VCaP (cell line): ENCODE data around the gene CAMSAP2.

Experiments
- H3K27ac ChIP-seq: fragments of 450-650 bp; 2 replicates; pipeline ENCODE4 v1.5.1; 2017
- TF ChIP-seq, protein P1 (sequence below): fragments of 450-650 bp; conservative IDR thresholded peaks from 2 replicates; pipeline ENCODE4 v1.5.1; 2017; ENCODE audit warnings: mild to moderate bottlenecking, moderate library complexity

Gene CAMSAP2

DNA sequence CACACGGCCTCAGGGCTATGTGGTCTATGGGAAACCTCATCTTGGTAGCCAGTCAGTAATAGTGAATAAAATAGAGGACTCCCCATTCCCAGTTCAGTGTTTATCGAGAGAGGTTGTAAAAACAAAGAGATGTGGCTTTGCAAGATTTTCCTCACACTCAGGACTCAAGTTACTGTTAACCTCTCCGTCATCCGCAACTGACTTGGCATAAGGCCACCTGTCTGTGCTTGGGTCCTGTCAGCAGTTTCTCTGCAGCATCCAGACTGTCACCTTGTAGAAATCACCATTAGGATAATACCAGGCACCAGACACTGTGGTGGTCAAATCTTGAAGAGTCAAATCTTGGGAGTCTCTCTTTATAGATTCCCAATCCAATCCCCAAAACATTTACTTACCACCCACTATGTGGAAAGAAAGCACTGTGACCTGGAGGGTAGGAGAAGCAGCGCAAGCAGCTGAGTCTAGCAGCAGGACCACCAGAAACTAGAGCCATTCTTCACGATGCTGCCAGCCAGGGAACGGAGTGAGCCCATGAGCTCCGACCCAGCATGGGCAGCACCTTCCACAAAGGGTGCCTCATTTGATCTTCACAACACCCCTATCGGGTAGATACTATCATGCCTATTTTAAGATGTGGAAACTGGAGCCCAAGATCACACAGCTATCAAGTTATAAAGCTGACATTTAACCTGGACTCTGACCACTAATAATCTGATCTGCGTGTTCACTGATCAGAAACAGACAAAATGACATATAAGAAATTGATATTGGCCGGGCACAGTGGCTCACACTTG is 128.5 kb downstream of the CAMSAP2 start:
- H3K27ac ChIP-seq: 0 out of 2 replicates have a peak overlapping the region, but pooled peaks have one; percentile 4
- TF ChIP-seq, protein P1, sequence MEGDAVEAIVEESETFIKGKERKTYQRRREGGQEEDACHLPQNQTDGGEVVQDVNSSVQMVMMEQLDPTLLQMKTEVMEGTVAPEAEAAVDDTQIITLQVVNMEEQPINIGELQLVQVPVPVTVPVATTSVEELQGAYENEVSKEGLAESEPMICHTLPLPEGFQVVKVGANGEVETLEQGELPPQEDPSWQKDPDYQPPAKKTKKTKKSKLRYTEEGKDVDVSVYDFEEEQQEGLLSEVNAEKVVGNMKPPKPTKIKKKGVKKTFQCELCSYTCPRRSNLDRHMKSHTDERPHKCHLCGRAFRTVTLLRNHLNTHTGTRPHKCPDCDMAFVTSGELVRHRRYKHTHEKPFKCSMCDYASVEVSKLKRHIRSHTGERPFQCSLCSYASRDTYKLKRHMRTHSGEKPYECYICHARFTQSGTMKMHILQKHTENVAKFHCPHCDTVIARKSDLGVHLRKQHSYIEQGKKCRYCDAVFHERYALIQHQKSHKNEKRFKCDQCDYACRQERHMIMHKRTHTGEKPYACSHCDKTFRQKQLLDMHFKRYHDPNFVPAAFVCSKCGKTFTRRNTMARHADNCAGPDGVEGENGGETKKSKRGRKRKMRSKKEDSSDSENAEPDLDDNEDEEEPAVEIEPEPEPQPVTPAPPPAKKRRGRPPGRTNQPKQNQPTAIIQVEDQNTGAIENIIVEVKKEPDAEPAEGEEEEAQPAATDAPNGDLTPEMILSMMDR: no peak

DNA sequence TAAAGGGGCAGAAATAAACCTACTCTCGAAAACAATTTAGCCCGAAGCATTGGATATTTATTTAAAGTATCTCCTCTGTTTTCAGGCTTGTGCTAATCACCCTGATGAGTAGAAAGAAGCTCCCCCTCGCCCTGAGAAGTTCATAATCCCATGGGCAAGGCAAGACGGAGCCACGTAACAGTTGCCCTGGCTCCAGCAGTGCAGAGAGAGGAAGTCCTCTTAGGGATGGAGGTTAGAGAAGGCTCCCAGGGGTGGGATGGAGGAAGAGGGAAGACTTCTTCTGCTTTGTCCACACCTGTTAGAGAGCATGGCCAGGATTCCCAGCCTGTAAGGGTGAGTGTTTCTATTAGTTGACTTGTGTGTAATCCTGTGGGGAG is 130.7 kb downstream of the CAMSAP2 start:
- H3K27ac ChIP-seq: no peak overlapping the region
- TF ChIP-seq, protein P1: no peak

DNA sequence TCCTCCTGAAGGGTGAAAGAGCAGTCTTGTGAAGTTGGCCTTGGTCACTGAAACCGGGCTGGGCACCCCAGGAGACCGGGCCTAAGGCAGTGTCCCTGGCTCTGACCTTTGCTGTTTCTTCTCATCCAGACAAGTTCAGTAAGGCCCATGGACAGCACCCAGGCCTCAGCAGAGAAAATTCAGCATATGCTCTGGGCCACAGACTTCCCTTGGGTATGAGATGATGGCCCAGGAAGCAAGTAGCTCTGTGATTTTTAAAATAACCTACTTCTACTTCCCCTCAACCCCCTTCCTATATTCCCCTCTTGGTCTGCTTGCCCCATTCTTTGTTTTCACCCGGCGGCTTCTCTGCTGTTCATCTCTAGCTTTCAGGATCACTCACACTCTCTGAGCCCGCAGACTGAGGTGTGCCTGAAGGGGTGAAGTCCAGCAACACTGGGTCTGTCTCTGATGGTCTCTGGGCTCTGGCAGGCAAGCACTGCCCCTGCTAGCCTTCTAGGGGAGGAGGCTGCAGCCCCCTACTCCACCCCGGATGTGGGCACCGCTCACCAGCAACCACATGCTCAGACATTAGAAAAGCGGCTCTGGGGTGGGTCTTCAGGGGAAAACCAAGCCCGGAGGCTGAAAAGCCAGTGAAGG is 131.2 kb downstream of the CAMSAP2 start:
- TF ChIP-seq, protein P1: no peak
- no peak overlapping the region for H3K27ac ChIP-seq

DNA sequence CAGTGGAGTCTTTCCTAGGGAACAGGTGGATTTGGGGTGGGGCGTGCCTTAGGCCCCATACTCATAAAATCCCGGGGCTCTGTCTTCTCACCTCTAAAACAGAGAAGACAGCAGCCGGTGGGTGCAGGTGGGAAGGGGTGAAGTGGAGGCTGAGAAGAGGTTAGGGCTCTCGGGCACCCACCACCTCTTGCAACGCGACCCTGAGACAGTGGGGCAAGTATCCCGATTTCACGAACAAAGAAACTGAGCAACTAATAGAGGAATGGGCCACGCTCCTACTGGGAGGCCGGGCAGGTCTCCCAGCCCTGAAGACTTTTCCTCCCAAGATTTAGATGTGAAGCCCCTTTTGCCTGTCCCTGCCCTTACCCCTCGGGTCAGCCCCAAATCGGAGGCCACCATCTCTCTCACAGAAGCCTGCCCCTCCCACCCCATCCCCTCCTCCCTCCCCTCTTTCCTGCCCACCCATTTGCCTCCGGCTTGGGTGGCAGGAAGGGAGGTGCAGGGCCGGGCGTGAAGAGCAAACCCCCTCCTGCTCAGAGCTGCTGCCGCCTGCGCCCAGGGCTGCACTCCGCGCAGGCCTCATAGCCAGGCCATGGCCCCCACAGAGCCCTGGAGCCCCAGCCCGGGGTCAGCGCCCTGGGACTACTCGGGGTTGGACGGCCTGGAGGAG is 133.9 kb downstream of the CAMSAP2 start, which contains the start of gene GPR25:
TSS of gene GPR25 (plus strand) at position 536 of the 670 bp plus-strand sequence. CDS start at position 593, 57 bp downstream.
- TF ChIP-seq, protein P1: no peak

DNA sequence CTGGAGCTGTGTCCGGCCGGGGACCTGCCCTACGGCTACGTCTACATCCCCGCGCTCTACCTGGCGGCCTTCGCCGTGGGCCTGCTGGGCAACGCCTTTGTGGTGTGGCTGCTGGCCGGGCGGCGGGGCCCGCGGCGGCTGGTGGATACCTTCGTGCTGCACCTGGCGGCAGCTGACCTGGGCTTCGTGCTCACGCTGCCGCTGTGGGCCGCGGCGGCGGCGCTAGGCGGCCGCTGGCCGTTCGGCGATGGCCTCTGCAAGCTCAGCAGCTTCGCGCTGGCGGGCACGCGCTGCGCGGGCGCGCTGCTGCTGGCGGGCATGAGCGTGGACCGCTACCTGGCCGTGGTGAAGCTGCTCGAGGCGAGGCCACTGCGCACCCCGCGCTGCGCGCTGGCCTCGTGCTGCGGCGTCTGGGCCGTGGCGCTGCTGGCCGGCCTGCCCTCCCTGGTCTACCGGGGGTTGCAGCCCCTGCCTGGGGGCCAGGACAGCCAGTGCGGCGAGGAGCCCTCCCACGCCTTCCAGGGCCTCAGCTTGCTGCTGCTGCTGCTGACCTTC is 134.5 kb downstream of the CAMSAP2 start:
- TF ChIP-seq, protein P1: no peak
- H3K27ac ChIP-seq: no peak overlapping the region

More for the DNA sequence above, 133.9 kb downstream of the CAMSAP2 start, which contains the start of gene GPR25:
- no peak within 1 kb of the TSS for H3K27ac ChIP-seq

DNA sequence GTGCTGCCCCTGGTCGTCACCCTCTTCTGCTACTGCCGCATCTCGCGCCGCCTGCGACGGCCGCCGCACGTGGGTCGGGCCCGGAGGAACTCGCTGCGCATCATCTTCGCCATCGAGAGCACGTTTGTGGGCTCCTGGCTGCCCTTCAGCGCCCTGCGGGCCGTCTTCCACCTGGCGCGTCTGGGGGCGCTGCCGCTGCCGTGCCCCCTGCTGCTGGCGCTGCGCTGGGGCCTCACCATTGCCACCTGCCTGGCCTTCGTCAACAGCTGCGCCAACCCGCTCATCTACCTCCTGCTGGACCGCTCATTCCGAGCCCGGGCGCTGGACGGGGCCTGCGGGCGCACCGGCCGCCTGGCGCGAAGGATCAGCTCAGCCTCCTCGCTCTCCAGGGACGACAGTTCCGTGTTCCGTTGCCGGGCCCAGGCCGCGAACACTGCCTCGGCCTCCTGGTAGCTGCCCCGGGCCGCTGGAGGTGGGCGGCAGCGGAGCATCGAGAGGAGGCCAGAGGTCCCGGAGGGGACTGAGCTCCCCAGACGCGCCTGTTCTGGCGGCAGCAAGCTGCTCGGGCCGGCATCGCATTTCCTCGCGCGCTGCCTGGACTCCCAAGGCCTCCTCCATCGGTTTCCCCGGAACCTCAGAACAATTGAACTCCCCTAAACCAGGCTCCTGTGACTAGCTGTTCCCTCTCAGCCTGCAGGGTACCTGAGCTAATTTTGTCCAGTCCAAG is 135.1 kb downstream of the CAMSAP2 start:
- no peak overlapping the region for H3K27ac ChIP-seq
- TF ChIP-seq, protein P1: no peak
